Gastroesophageal sphincter (tissue), 4 donors: ENCODE results near the gene PKD2L1. TPM values are rescaled to one million over a fixed set of nuclear protein-coding genes. Genes with fewer than 3 reads are reported as not detected.
A peak's percentile ranks its signal among the peaks of the same experiment; 100 is the strongest.

Experiments used
- ATAC-seq: fragments of 150-250 bp; one replicate; pipeline ENCODE4 v1.9.1; 2016; ENCODE audit warnings: mild to moderate bottlenecking, moderate library complexity
- H3K27ac ChIP-seq, 4 donors: fragments of 200-600 bp; sonication (generic) in 3 of 4; 1 replicate in 3 of 4; 2 replicates in 1 of 4; pipeline ENCODE4 v1.5.1; 2016 to 2019
- H3K27me3 ChIP-seq: fragments of 200-600 bp; sonication (generic); one replicate; pipeline ENCODE4 v1.5.1; 2019
- H3K36me3 ChIP-seq, 2 donors: fragments of 200-600 bp; sonication (generic); one replicate each; pipeline ENCODE4 v1.5.1; 2019; ENCODE audit warnings: control low read depth in 1 of 2
- H3K4me1 ChIP-seq, 3 donors: fragments of 200-600 bp; sonication (generic); 1 replicate in 2 of 3; 2 replicates in 1 of 3; pipeline ENCODE4 v1.5.1; 2016 to 2019; ENCODE audit warnings: control low read depth in 2 of 3
- H3K4me3 ChIP-seq, 2 donors: fragments of 200-600 bp; sonication (generic); one replicate each; pipeline ENCODE4 v1.5.1; 2019; ENCODE audit warnings: mild to moderate bottlenecking in 1 of 2, moderate library complexity in 1 of 2
- H3K9me3 ChIP-seq, 3 donors: fragments of 200-600 bp; sonication (generic); one replicate each; pipeline ENCODE4 v1.5.1; 2017 to 2019; ENCODE audit warnings: control low read depth in 2 of 3
- CTCF ChIP-seq, 4 experiments: fragments of 200-600 bp in 2 of 4; fragments of 450-650 bp in 2 of 4; sonication (generic) in 1 of 4; IDR thresholded peaks; one replicate each; pipeline ENCODE4 v1.5.1; 2017 to 2019; ENCODE audit warnings: antibody characterized with exemption in 4 of 4, mild to moderate bottlenecking in 2 of 4, moderate library complexity in 2 of 4
- EP300 ChIP-seq: sonication (generic); formaldehyde crosslinking; IDR thresholded peaks from one replicate; pipeline ENCODE4 v1.6.1; 2017; ENCODE audit warnings: antibody characterized with exemption, mild to moderate bottlenecking
- POLR2A ChIP-seq, 2 donors: fragments of 450-650 bp; IDR thresholded peaks; one replicate each; pipeline ENCODE4 v1.6.1; 2017; ENCODE audit warnings: antibody characterized with exemption in 2 of 2, mild to moderate bottlenecking in 2 of 2, moderate library complexity in 1 of 2
- POLR2AphosphoS5 ChIP-seq: sonication (generic); formaldehyde crosslinking; IDR thresholded peaks from one replicate; pipeline ENCODE4 v1.6.1; 2017; ENCODE audit warnings: antibody characterized with exemption
- WGBS, 2 donors: methylation state at CpG; one replicate each; pipeline ENCODE4 v1.1.5; 2018; ENCODE audit warnings: low coverage in 1 of 2; 5-methylcytosine and 5-hydroxymethylcytosine counted together
- total RNA-seq, 4 donors: library from RNA; depleted of rRNA; stranded (reverse); fragments of >200 nt; gene quantifications; one replicate each; pipeline ENCODE4 v1.1.0, GENCODE V29; 2016

PKD2L1 gene
- total RNA-seq, 4 donors from 2014 or later = not detected

GRCh38 chr10:100368721-100369120 is 38.7 kb upstream of the PKD2L1 start:
- no peaks in the 10 kb centered on the region for H3K36me3 ChIP-seq
- H3K27ac ChIP-seq = no peak overlapping the region
- no peak overlapping the region for H3K4me3 ChIP-seq
- TF ChIP-seq POLR2AphosphoS5 (no peak), CTCF (IDR thresholded peaks at IDR 0.05) (no peak), EP300 (no peak)
- no peaks in the 10 kb centered on the region for H3K9me3 ChIP-seq
- no peak for ATAC-seq
- H3K27me3 ChIP-seq = no peaks in the 10 kb centered on the region
- H3K4me1 ChIP-seq = peaks cover 2 to 39% (median 6%) of the 10 kb centered on the region in 3 donors

- WGBS, 2 donors = 52 to 60% methylated on average over 1 to 6 of the region's 7 CpGs
- Histone ChIP-seq H3K36me3 (peaks cover 0 to 5% of the 10 kb centered on the region in 2 donors), H3K27me3 (no peaks in the 10 kb centered on the region), H3K4me1 (peaks cover 0 to 15% (median 0%) of the 10 kb centered on the region in 3 donors), H3K27ac (no peak overlapping the region), H3K9me3 (no peaks in the 10 kb centered on the region), H3K4me3 (no peak overlapping the region)
- peak; percentile 61 for TF ChIP-seq POLR2AphosphoS5
- TF ChIP-seq CTCF (IDR thresholded peaks at IDR 0.05) = no peak
- ATAC-seq = peak; percentile 70
Observed at GRCh38 chr10:100364735-100365391, 34.8 kb upstream of the PKD2L1 start.

GRCh38 chr10:100364175-100364574 is 34.1 kb upstream of the PKD2L1 start:
- ATAC-seq = no peak
- no peak for TF ChIP-seq EP300
- no peak for TF ChIP-seq CTCF (IDR thresholded peaks at IDR 0.05)
- Histone ChIP-seq H3K4me1 (peaks cover 0 to 22% (median 0%) of the 10 kb centered on the region in 3 donors), H3K27ac (no peak overlapping the region), H3K27me3 (no peaks in the 10 kb centered on the region), H3K36me3 (peaks cover 0 to 5% of the 10 kb centered on the region in 2 donors), H3K4me3 (no peak overlapping the region), H3K9me3 (no peaks in the 10 kb centered on the region)
- WGBS, 2 donors = 85 to 96% methylated on average over 3 of the region's 3 CpGs

- Histone ChIP-seq H3K4me3 (no peak overlapping the region), H3K27me3 (no peaks in the 10 kb centered on the region), H3K36me3 (peaks cover 0 to 5% of the 10 kb centered on the region in 2 donors), H3K4me1 (peaks cover 0 to 22% (median 0%) of the 10 kb centered on the region in 3 donors), H3K27ac (no peak overlapping the region), H3K9me3 (no peaks in the 10 kb centered on the region)
- no peak for ATAC-seq
- 56 to 83% methylated on average over 4 of the region's 6 CpGs for WGBS, 2 donors
- TF ChIP-seq POLR2AphosphoS5 (no peak), POLR2A (IDR thresholded peaks at IDR 0.05) (no peak), EP300 (no peak), CTCF (IDR thresholded peaks at IDR 0.05) (no peak)
Observed at GRCh38 chr10:100362570-100363496, 32.8 kb upstream of the PKD2L1 start.

- Histone ChIP-seq H3K36me3 (peaks cover 0 to 5% of the 10 kb centered on the region in 2 donors), H3K9me3 (no peaks in the 10 kb centered on the region), H3K4me3 (no peak overlapping the region), H3K27ac (no peak overlapping the region), H3K4me1 (peaks cover 0 to 20% (median 0%) of the 10 kb centered on the region in 3 donors), H3K27me3 (no peaks in the 10 kb centered on the region)
- 81 to 100% methylated on average over 1 to 4 of the region's 6 CpGs for WGBS, 2 donors
- ATAC-seq = no peak
- TF ChIP-seq POLR2A (IDR thresholded peaks at IDR 0.05) (no peak), EP300 (no peak), CTCF (IDR thresholded peaks at IDR 0.05) (no peak)
Observed at GRCh38 chr10:100360234-100360633, 30.2 kb upstream of the PKD2L1 start.
